Uterus (tissue), 4 donors: Measurements from ENCODE around the gene KDM6A. TPM values are rescaled to one million over a fixed set of nuclear protein-coding genes. Genes with fewer than 3 reads are reported as not detected.

Experiments
- DNase-seq, 2 donors: peaks; one replicate each; pipeline ENCODE4 v3.0.0-alpha.2; 2019 to 2020
- H3K27ac ChIP-seq, 2 donors: fragments of 200-600 bp; sonication (generic); 1 replicate in 1 of 2; 2 replicates in 1 of 2; pipeline ENCODE4 v1.5.1; 2016 to 2018
- H3K27me3 ChIP-seq, 2 donors: fragments of 200-600 bp; sonication (generic); one replicate each; pipeline ENCODE4 v1.5.1; 2018 to 2019; ENCODE audit warnings: control low read depth in 1 of 2
- H3K36me3 ChIP-seq, 2 donors: fragments of 200-600 bp; sonication (generic); one replicate each; pipeline ENCODE4 v1.5.1; 2019; ENCODE audit warnings: control low read depth in 1 of 2
- H3K4me1 ChIP-seq, 2 donors: fragments of 200-600 bp; sonication (generic); one replicate each; pipeline ENCODE4 v1.5.1; 2018 to 2019; ENCODE audit warnings: control low read depth in 1 of 2
- H3K4me3 ChIP-seq, 2 donors: fragments of 200-600 bp; sonication (generic); 1 replicate in 1 of 2; 2 replicates in 1 of 2; pipeline ENCODE4 v1.5.1; 2018 to 2019; ENCODE audit warnings: mild to moderate bottlenecking in 1 of 2
- H3K9me3 ChIP-seq, 2 donors: fragments of 200-600 bp; sonication (generic); one replicate each; pipeline ENCODE4 v1.5.1; 2019; ENCODE audit warnings: control low read depth in 1 of 2
- CTCF ChIP-seq, 4 experiments: fragments of 200-600 bp in 2 of 4; fragments of 450-650 bp in 2 of 4; sonication (generic) in 2 of 4; IDR thresholded peaks; one replicate each; pipeline ENCODE4 v1.5.1; 2016 to 2019; ENCODE audit warnings: antibody characterized with exemption in 4 of 4, mild to moderate bottlenecking in 2 of 4, moderate library complexity in 1 of 4
- POLR2A ChIP-seq, 2 donors: fragments of 450-650 bp; IDR thresholded peaks; one replicate each; pipeline ENCODE4 v1.6.1; 2016; ENCODE audit warnings: antibody characterized with exemption in 2 of 2, mild to moderate bottlenecking in 1 of 2, moderate library complexity in 1 of 2
- intact Hi-C: fragments of 100-400 bp; cut with DNase I; formaldehyde crosslinking; loops from one replicate; pipeline ENCODE4 v1.15.1; 2023; ENCODE audit warnings: low total_unique reads
- total RNA-seq, 4 donors: library from RNA; depleted of rRNA in 3 of 4; stranded (reverse); fragments of >200 nt in 3 of 4; gene quantifications; one replicate each; pipeline versions ENCODE4 v1.1.0 to v1.2.4, GENCODE V29; 2014 to 2023
- donor health status: DM: yes; HTN: yes; CAD: no.

Gene KDM6A
- total RNA-seq, 4 donors from 2014 or later = 26.2 to 69.0 (median 57.9) TPM

GRCh38 chrX:45154033-45154360 is 281.0 kb downstream of the KDM6A start:
- intact Hi-C loops = no loop called here
- no peaks in the 10 kb centered on the region for H3K36me3 ChIP-seq
- H3K27ac ChIP-seq = no peak overlapping the region
- TF ChIP-seq POLR2A (IDR thresholded peaks at IDR 0.05) (no peak), CTCF (IDR thresholded peaks at IDR 0.05) (no peak)
- H3K4me3 ChIP-seq = no peak overlapping the region
- no peaks in the 10 kb centered on the region for H3K4me1 ChIP-seq
- no peak for DNase-seq
- H3K27me3 ChIP-seq = no peaks in the 10 kb centered on the region
- no peaks in the 10 kb centered on the region for H3K9me3 ChIP-seq

DNA sequence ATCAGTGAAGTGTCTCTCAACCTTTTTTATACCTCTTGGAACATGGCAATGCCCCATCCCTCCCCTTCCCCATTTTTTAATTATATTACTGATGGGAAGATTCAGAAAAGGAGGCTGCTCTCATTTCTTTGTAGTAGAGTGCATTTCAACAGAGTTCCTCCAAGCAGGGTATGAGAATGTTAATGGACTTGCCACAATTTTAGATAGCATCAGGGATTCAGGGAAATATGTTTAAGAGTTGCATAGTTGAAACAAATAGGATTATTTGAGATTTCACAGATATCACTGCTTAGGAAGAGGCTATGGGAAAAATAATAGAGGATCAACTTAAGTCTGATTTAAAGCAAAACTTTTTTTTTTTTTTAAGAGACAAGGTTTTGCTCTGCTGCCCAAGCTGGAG is 281.5 kb downstream of the KDM6A start:
- H3K4me3 ChIP-seq = no peak overlapping the region
- no peak for TF ChIP-seq CTCF (IDR thresholded peaks at IDR 0.05)
- TF ChIP-seq POLR2A (IDR thresholded peaks at IDR 0.05) = no peak
- H3K36me3 ChIP-seq = no peaks in the 10 kb centered on the region
- DNase-seq = no peak
- intact Hi-C loops = no loop called here
- no peaks in the 10 kb centered on the region for H3K9me3 ChIP-seq
- H3K27ac ChIP-seq = no peak overlapping the region
- H3K4me1 ChIP-seq = no peaks in the 10 kb centered on the region
- H3K27me3 ChIP-seq = no peaks in the 10 kb centered on the region

- DNase-seq = no peak
- no peak overlapping the region for H3K27ac ChIP-seq
- no peak overlapping the region for H3K4me3 ChIP-seq
- intact Hi-C loops = no loop called here
- no peak for TF ChIP-seq CTCF (IDR thresholded peaks at IDR 0.05)
- no peak for TF ChIP-seq POLR2A (IDR thresholded peaks at IDR 0.05)
- H3K9me3 ChIP-seq = no peaks in the 10 kb centered on the region
- H3K27me3 ChIP-seq = no peaks in the 10 kb centered on the region
- no peaks in the 10 kb centered on the region for H3K4me1 ChIP-seq
- H3K36me3 ChIP-seq = no peaks in the 10 kb centered on the region
These were observed 284.7 kb downstream of the KDM6A start for GRCh38 chrX:45157647-45158046.

Other genes starting within 250 kb of the KDM6A start
- gene DUSP21, start 29.2 kb upstream of the KDM6A start, total RNA-seq = not detected